OCI-LY7 (cell line): ENCODE data around the gene KCNIP4.

Experiments
- CTCF ChIP-seq: fragments of 200-600 bp; sonication (generic); conservative IDR thresholded peaks from 2 replicates; pipeline ENCODE4 v1.5.1; 2014; ENCODE audit warnings: mild to moderate bottlenecking, antibody characterized with exemption, low read length, moderate library complexity, mixed read lengths
- EZH2phosphoT487 ChIP-seq: fragments of 200-600 bp; sonication (generic); IDR thresholded peaks from 2 replicates; pipeline ENCODE4 v1.6.1; 2018; ENCODE audit warnings: low read depth, borderline replicate concordance, mild to moderate bottlenecking, mixed run types, antibody characterized with exemption, low read length, moderate library complexity, mixed read lengths

DNA sequence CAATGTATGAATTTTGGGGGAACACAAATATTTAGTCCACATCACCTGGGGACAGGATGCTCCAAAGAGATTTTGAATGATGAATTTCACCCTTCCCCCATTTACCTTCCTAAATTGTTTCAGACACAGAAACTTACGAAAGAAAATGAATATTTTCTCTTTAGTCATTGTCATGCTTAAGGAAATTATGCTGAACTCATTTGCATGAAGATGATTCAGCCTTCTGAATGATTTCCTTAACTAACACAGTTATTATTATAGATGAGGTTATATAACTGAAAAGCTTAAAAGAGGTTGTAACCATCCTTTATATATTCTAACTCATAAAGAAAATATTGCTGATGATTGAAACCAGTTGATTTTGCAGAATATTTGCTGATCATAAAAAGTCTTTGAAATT is 61.1 kb downstream of the KCNIP4 start:
- TF ChIP-seq CTCF, result no peak
- TF ChIP-seq EZH2phosphoT487, result no peak
